ENCODE data around the gene RUNX3.

GRCh38 chr1:24906760-24907490 is 23.2 kb downstream of the RUNX3 start:
- TF ChIP-seq CTCF (IDR thresholded peaks at IDR 0.05) (no peak), NRF1 (IDR thresholded peaks at IDR 0.05; ENCODE audit: low read depth, low read length) (no peak), NFIC (IDR thresholded peaks at IDR 0.05; ENCODE audit: borderline replicate concordance) (no peak), REST (IDR thresholded peaks at IDR 0.05; ENCODE audit: low read depth, low read length) (no peak)
